ENCODE measurements around the gene SS18L1. TPM values are rescaled to one million over a fixed set of nuclear protein-coding genes. Genes with fewer than 3 reads are reported as not detected.
A peak's percentile ranks its signal among the peaks of the same experiment; 100 is the strongest.

SS18L1 gene
- total RNA-seq, 2 experiments from 2014 or later: 13.7 to 15.2 TPM

GRCh38 chr20:62182469-62183425, 39.2 kb downstream of the SS18L1 start, which contains the start of gene MTG2:
TSS of gene MTG2 (plus strand) at chr20:62183028. CDS start at chr20:62193421, 10,393 bp downstream.
- Mint-ChIP-seq H3K4me3 (peak within 1 kb of the TSS; percentile 87), H3K36me3 (peaks cover 4% of the 10 kb centered on the region), H3K27ac (peak within 1 kb of the TSS; percentile 91), H3K9me3 (no peaks in the 10 kb centered on the region), H3K27me3 (no peaks in the 10 kb centered on the region), H3K4me1 (ENCODE audit: low read depth) (peaks cover 38% of the 10 kb centered on the region)
- DNase-seq: peak; percentile 96
- intact Hi-C loops (cut with micrococcal nuclease): loop anchor here (1.0 kb wide), 3 partner anchors 22 to 60 kb away; partner anchors contain the start of genes LSM14B and OSBPL2
- POLR2A ChIA-PET: interaction anchor here (1.0 to 1.4 kb wide), 2 partner anchors 44 to 61 kb away, joined by 3 to 4 read pairs; no protein-coding TSS in a partner anchor
- CTCF ChIA-PET: interaction anchor here (0.5 kb wide), 1 partner anchor 47 kb away, joined by 3 read pairs; no protein-coding TSS in a partner anchor

- POLR2A ChIA-PET: no interaction called here
These were observed 40.0 kb downstream of the SS18L1 start for GRCh38 chr20:62183426-62184142.

GRCh38 chr20:62186096-62186426, 42.5 kb downstream of the SS18L1 start:
- peaks cover 7% of the 10 kb centered on the region for H3K36me3 Mint-ChIP-seq
- no peak overlapping the region for H3K4me3 Mint-ChIP-seq
- intact Hi-C loops (cut with micrococcal nuclease): no loop called here
- H3K27ac Mint-ChIP-seq: no peak overlapping the region
- H3K4me1 Mint-ChIP-seq (ENCODE audit: low read depth): peaks cover 39% of the 10 kb centered on the region
- POLR2A ChIA-PET: no interaction called here
- no peaks in the 10 kb centered on the region for H3K27me3 Mint-ChIP-seq
- CTCF ChIA-PET: no interaction called here
- no peak for DNase-seq
- H3K9me3 Mint-ChIP-seq: no peaks in the 10 kb centered on the region

More at GRCh38 chr20:62183426-62184142, 40.0 kb downstream of the SS18L1 start:
- Mint-ChIP-seq H3K4me1 (ENCODE audit: low read depth) (peaks cover 39% of the 10 kb centered on the region), H3K36me3 (peaks cover 4% of the 10 kb centered on the region), H3K9me3 (no peaks in the 10 kb centered on the region), H3K27me3 (no peaks in the 10 kb centered on the region), H3K27ac (peak overlapping the region; percentile 91), H3K4me3 (peak overlapping the region; percentile 87)
- no peak for DNase-seq
- CTCF ChIA-PET: interaction anchor here (0.5 kb wide), 1 partner anchor 47 kb away, joined by 3 read pairs; no protein-coding TSS in a partner anchor
- intact Hi-C loops (cut with micrococcal nuclease): no loop called here

GRCh38 chr20:62186887-62187866, 43.6 kb downstream of the SS18L1 start:
- Mint-ChIP-seq H3K27me3 (no peaks in the 10 kb centered on the region), H3K36me3 (peaks cover 9% of the 10 kb centered on the region), H3K9me3 (no peaks in the 10 kb centered on the region), H3K27ac (no peak overlapping the region), H3K4me1 (ENCODE audit: low read depth) (peaks cover 33% of the 10 kb centered on the region), H3K4me3 (no peak overlapping the region)
- DNase-seq: no peak
- POLR2A ChIA-PET: no interaction called here
- intact Hi-C loops (cut with micrococcal nuclease): no loop called here
- CTCF ChIA-PET: interaction anchor here (1.2 kb wide), 1 partner anchor 10 kb away, joined by 3 read pairs; no protein-coding TSS in a partner anchor

DNA sequence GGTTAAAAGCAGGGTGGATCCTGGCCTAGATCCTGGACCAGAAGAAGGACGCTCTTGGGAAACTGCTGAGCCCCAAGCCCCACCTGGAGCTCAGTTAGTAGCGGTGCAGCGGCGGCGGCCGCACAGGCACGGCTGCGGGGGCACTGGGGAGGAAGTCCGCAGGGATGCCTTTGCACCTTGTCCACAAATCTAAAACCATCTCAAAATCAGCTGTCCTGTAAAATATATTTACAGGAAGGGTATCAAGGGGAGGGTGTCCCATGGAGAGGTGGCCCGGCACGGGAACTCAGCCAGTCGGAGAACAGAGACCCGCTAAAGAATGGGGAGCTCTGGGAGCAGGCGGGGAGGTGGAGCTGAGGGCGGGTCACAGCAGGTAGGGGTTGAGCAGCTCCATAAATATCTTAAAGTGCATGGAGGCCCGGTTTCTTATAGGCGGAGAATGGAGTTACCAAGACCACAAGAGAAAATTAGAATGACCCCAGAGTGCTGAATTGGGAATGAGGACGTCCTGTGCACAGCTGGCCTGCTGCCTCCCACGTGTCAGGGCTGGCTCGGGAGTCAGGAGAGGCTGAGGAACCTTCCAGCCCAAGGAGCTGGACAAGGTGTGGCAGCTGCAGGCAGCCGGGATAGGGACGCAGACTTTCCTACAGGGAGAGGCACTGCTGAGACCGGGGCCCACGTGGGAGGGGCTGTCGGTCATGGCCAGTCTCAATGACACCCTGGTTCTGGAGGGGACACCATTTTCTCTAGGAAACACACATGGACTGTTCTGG, 47.3 kb downstream of the SS18L1 start:
- intact Hi-C loops (cut with micrococcal nuclease): no loop called here
- no peaks in the 10 kb centered on the region for H3K9me3 Mint-ChIP-seq
- H3K4me1 Mint-ChIP-seq (ENCODE audit: low read depth): peaks cover 14% of the 10 kb centered on the region
- ChIA-PET CTCF (no interaction called here), POLR2A (no interaction called here)
- H3K27me3 Mint-ChIP-seq: no peaks in the 10 kb centered on the region
- peaks cover 10% of the 10 kb centered on the region for H3K36me3 Mint-ChIP-seq
- H3K4me3 Mint-ChIP-seq: no peak overlapping the region
- H3K27ac Mint-ChIP-seq: no peak overlapping the region
- no peak for DNase-seq

DNA sequence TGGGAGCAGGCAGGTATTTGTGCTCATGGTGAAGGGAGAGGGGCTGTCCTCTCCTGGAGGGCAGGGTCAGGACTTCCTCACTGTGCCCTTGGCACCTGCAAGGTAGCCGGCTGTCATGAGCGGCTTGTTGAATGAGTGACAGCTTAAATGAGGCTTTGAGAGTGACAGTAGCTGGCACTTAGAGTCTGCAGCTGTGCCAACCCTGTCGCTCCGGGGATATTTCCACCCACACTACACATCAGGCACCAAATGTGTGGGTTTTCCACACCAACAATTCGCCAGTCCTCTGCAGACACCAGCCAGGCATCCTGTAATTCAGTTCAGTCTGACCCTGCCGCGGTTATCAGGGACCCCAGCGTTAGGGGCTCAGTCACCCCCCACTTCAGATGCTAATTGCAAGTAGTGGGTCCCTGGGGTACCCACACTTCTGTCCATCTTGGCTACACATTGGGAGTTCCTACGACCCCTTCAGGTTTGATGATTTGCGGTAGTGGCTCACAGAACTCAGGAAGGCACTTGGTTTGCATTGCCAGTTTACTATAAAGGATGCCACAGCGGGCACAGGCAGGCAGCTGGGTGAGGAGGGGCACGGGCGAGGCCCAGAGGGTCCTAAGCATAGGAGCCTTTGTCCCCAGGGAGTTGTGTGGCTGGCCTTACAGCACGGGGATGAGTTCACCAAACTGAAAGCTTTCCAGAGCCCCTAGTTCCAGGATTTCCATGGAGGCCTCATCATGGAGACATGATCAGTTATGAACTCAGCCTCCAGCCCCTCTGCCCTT, 48.4 kb downstream of the SS18L1 start:
- no peak overlapping the region for H3K27ac Mint-ChIP-seq
- H3K9me3 Mint-ChIP-seq: no peaks in the 10 kb centered on the region
- no peaks in the 10 kb centered on the region for H3K27me3 Mint-ChIP-seq
- H3K36me3 Mint-ChIP-seq: peaks cover 10% of the 10 kb centered on the region
- ChIA-PET POLR2A (no interaction called here), CTCF (no interaction called here)
- H3K4me3 Mint-ChIP-seq: no peak overlapping the region
- intact Hi-C loops (cut with micrococcal nuclease): no loop called here
- H3K4me1 Mint-ChIP-seq (ENCODE audit: low read depth): peaks cover 7% of the 10 kb centered on the region
- DNase-seq: no peak

DNA sequence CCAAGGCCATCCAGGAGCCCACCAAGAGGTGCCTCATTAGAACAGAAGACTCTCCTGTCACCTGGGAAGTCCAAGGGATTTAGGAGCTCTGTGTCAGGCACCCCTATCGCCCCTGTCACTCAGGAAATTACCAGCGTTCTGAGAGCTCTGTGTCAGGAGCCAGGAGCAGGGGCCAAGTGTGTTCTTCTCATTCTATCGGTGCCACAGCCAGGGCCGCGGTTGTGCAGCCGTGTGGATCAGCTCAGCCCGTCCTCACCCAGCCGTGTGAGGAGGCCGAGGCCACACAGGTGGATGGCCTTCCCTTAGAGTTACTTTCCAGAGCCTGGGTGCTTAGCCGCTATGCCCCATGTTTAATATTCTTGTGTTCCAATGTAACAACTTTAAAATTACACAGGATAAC, 49.1 kb downstream of the SS18L1 start:
- Mint-ChIP-seq H3K36me3 (peaks cover 10% of the 10 kb centered on the region), H3K27ac (no peak overlapping the region), H3K4me1 (ENCODE audit: low read depth) (peaks cover 2% of the 10 kb centered on the region), H3K4me3 (no peak overlapping the region), H3K9me3 (no peaks in the 10 kb centered on the region), H3K27me3 (no peaks in the 10 kb centered on the region)
- ChIA-PET POLR2A (no interaction called here), CTCF (no interaction called here)
- DNase-seq: no peak
- intact Hi-C loops (cut with micrococcal nuclease): no loop called here

DNA sequence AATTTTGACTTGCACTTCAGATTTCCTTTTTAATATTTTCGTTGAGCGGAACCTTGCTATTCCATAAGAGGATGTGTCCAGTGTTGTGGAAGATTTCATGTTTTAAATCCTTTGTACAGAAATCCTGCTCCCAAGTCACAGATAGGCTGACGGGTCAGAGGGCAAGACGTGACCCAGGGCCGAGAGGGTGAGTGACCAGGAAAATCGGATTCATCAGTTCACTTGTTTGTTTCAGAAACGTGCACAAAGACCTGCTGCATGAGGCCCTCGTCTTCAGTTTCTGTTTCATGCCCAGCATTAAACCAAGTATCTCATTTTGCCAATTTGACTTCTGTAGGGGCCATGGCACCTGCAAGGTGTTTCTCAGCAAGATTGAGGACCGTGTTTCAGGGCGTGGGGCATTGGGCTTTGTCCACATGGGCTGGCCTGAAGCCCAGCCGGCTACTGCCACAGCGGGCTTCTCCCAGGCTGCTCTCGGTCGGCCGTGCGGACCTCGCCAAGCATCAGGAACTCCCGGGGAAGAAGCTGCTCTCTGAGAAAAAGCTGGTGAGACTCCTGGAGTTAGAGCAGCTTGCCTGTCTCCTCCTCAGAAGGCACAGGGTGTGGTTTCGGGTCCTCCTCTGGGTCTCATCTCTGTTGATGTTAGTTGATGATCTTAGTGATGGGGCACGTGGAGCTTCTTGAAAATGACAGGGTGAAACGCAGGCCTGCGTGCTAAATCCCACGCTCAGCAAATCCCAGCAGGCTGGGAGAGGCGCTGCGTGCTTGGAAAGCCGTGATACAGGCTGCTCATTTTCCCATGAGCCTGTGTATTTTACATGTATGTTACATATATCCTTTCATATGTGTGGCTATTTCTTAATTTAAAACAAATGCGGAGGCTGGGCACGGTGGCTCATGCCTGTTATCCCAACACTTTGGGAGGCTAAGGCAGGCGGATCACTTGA, 49.8 kb downstream of the SS18L1 start:
- Mint-ChIP-seq H3K36me3 (peaks cover 10% of the 10 kb centered on the region), H3K27ac (no peak overlapping the region), H3K9me3 (no peaks in the 10 kb centered on the region), H3K27me3 (no peaks in the 10 kb centered on the region), H3K4me3 (no peak overlapping the region), H3K4me1 (ENCODE audit: low read depth) (no peaks in the 10 kb centered on the region)
- ChIA-PET POLR2A (no interaction called here), CTCF (no interaction called here)
- DNase-seq: no peak
- intact Hi-C loops (cut with micrococcal nuclease): no loop called here

DNA sequence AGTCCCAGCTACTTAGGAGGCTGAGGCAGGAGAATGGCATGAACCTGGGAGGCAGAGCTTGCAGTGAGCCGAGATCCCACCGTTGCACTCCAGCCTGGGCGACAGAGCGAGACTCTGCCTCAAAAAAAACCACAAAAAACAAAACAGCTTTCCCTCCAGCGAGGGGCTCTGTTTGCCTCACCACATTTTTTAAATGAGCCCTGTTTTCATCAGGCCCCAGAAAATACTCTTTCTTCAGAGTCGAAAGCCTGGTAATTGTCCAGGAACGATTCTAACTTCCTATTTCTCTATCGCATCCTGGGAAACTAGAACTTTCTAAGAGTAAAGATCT, 51.5 kb downstream of the SS18L1 start:
- POLR2A ChIA-PET: no interaction called here
- Mint-ChIP-seq H3K36me3 (peaks cover 20% of the 10 kb centered on the region), H3K27me3 (no peaks in the 10 kb centered on the region), H3K9me3 (no peaks in the 10 kb centered on the region), H3K4me3 (no peak overlapping the region), H3K4me1 (ENCODE audit: low read depth) (no peaks in the 10 kb centered on the region), H3K27ac (no peak overlapping the region)
- no peak for DNase-seq
- CTCF ChIA-PET: interaction anchor here (0.6 kb wide), 2 partner anchors 53 to 178 kb away, joined by 3 read pairs; no protein-coding TSS in a partner anchor
- intact Hi-C loops (cut with micrococcal nuclease): no loop called here

GRCh38 chr20:62195736-62196135, 52.2 kb downstream of the SS18L1 start:
- H3K36me3 Mint-ChIP-seq: peaks cover 25% of the 10 kb centered on the region
- H3K9me3 Mint-ChIP-seq: no peaks in the 10 kb centered on the region
- intact Hi-C loops (cut with micrococcal nuclease): no loop called here
- H3K27ac Mint-ChIP-seq: no peak overlapping the region
- CTCF ChIA-PET: interaction anchor here (0.6 kb wide), 1 partner anchor 54 kb away, joined by 3 read pairs; no protein-coding TSS in a partner anchor
- no peaks in the 10 kb centered on the region for H3K4me1 Mint-ChIP-seq (ENCODE audit: low read depth)
- POLR2A ChIA-PET: no interaction called here
- H3K27me3 Mint-ChIP-seq: no peaks in the 10 kb centered on the region
- DNase-seq: no peak
- no peak overlapping the region for H3K4me3 Mint-ChIP-seq
